MM.1S (cell line): Measurements from ENCODE around the gene ARPIN.

Source experiments
- CTCF ChIP-seq: fragments of 300-600 bp; sonication (generic); IDR thresholded peaks from 2 replicates; pipeline ENCODE4 v1.5.1; 2016; ENCODE audit warnings: antibody characterized with exemption, low read length, mixed read lengths
- EZH2 ChIP-seq: fragments of 300-600 bp; sonication (generic); optimal IDR thresholded peaks from 2 replicates; pipeline ENCODE3; 2017; ENCODE audit warnings: low read depth, mild to moderate bottlenecking, antibody characterized with exemption, low read length, mixed read lengths
- EZH2phosphoT487 ChIP-seq: fragments of 300-600 bp; sonication (generic); IDR thresholded peaks from 2 replicates; pipeline ENCODE4 v1.6.1; 2018; ENCODE audit warnings: antibody characterized with exemption, low read length

- no peak for TF ChIP-seq CTCF
- TF ChIP-seq EZH2 = no peak
- no peak for TF ChIP-seq EZH2phosphoT487
Measured at GRCh38 chr15:89860431-89860830, 52.3 kb downstream of the ARPIN start.
